Measurements from ENCODE around the gene CNOT6. TPM values are rescaled to one million over a fixed set of nuclear protein-coding genes. Genes with fewer than 3 reads are reported as not detected.
A peak's percentile ranks its signal among the peaks of the same experiment; 100 is the strongest.
"Not testable (repeated sequence)": the region's sequence is repeated elsewhere in the genome, so short reads cannot be mapped to it uniquely, and the experiment has no call there.

CNOT6 gene
- total RNA-seq, result 22.1 TPM

GRCh38 chr5:180494060-180494509 lies at the start of gene CNOT6:
Gene CNOT6 (plus strand): TSS chr5:180494379. CDS start chr5:180529277, 34,898 bp downstream.
- peak; percentile 99 for ATAC-seq

GRCh38 chr5:180454752-180455151 lies 39.4 kb upstream of the CNOT6 start:
- no peak for ATAC-seq

GRCh38 chr5:180455872-180456271 lies 38.3 kb upstream of the CNOT6 start:
- ATAC-seq, result peak; percentile 68

- no peak for ATAC-seq
These were observed 37.4 kb upstream of the CNOT6 start for GRCh38 chr5:180456792-180457191.

GRCh38 chr5:180458852-180459673 lies 35.1 kb upstream of the CNOT6 start:
- not testable (repeated sequence) for ATAC-seq

GRCh38 chr5:180459674-180460142 lies 34.5 kb upstream of the CNOT6 start:
- not testable (repeated sequence) for ATAC-seq

GRCh38 chr5:180460834-180461233 lies 33.3 kb upstream of the CNOT6 start:
- no peak for ATAC-seq

- ATAC-seq, result no peak
These were observed 32.9 kb upstream of the CNOT6 start for GRCh38 chr5:180461303-180461702.

- no peak for ATAC-seq
These were observed 30.8 kb upstream of the CNOT6 start for GRCh38 chr5:180463216-180463900.

- no peak for ATAC-seq
These were observed 30.1 kb upstream of the CNOT6 start for GRCh38 chr5:180463916-180464602.

GRCh38 chr5:180464603-180464970 lies 29.6 kb upstream of the CNOT6 start:
- ATAC-seq, result no peak

- not testable (repeated sequence) for ATAC-seq
These were observed 29.1 kb upstream of the CNOT6 start for GRCh38 chr5:180465052-180465451.

- ATAC-seq, result no peak
These were observed 27.9 kb upstream of the CNOT6 start for GRCh38 chr5:180466316-180466715.

GRCh38 chr5:180467028-180467975 lies 26.9 kb upstream of the CNOT6 start:
- peak; percentile 64 for ATAC-seq

GRCh38 chr5:180467989-180468731 lies 26.0 kb upstream of the CNOT6 start:
- no peak for ATAC-seq

- ATAC-seq, result no peak
These were observed 25.2 kb upstream of the CNOT6 start for GRCh38 chr5:180468732-180469585.

GRCh38 chr5:180469586-180469865 lies 24.7 kb upstream of the CNOT6 start:
- ATAC-seq, result no peak

GRCh38 chr5:180469866-180470265 lies 24.3 kb upstream of the CNOT6 start:
- ATAC-seq, result no peak

- ATAC-seq, result no peak
These were observed 23.8 kb upstream of the CNOT6 start for GRCh38 chr5:180470361-180470760.

GRCh38 chr5:180470966-180471582 lies 23.1 kb upstream of the CNOT6 start:
- peak; percentile 59 for ATAC-seq

All from esophagus mucosa (tissue), 1 donor.